PC-3 (cell line): Measurements from ENCODE around the gene RAB40C. TPM values are rescaled to one million over a fixed set of nuclear protein-coding genes. Genes with fewer than 3 reads are reported as not detected.

Source experiments
- ATAC-seq: fragments of 200-7000 bp; cut with Tn5 transposase; 2 replicates; pipeline ENCODE4 v1.9.1; 2020; ENCODE audit warnings: mild to moderate bottlenecking, moderate library complexity
- BruUV-seq: library from RNA; stranded (reverse); fragments of 400-500 nt; replicated peaks from 2 replicates; lab custom pipeline; 2021; lab: Mats Ljungman, UMichigan
- CTCF ChIA-PET: fragments of 300-600 bp; sonication (Branson Sonifier 250); formaldehyde crosslinking; loops from one replicate; lab custom pipeline; 2022; ENCODE audit warnings: antibody characterized with exemption; lab: Charles Lee
- POLR2A ChIA-PET: fragments of 300-600 bp; sonication (Branson Sonifier 250); formaldehyde crosslinking; loops from one replicate; lab custom pipeline; 2022; ENCODE audit warnings: antibody characterized with exemption; ENCODE audit not compliant: unreplicated experiment; lab: Charles Lee
- DNase-seq: peaks from one replicate; pipeline ENCODE4 v3.0.0-alpha.2; 2015
- H2AFZ ChIP-seq: fragments of 300-600 bp; sonication (generic); 2 replicates; pipeline ENCODE4 v1.6.0; 2016; ENCODE audit warnings: antibody characterized with exemption, low read length
- H3F3A ChIP-seq: fragments of 300-600 bp; sonication (generic); one replicate; pipeline ENCODE4 v1.6.0; 2017; ENCODE audit warnings: antibody characterized with exemption, low read length, control low read depth, mild to moderate bottlenecking; ENCODE audit not compliant: unreplicated experiment
- H3K27ac ChIP-seq: fragments of 300-600 bp; sonication (generic); 2 replicates; pipeline ENCODE4 v1.5.1; 2016; ENCODE audit warnings: mild to moderate bottlenecking, low read length
- H3K27me3 ChIP-seq: fragments of 300-600 bp; sonication (generic); 2 replicates; pipeline ENCODE4 v1.6.1; 2016; ENCODE audit warnings: low read length, mixed read lengths
- H3K36me3 ChIP-seq: fragments of 300-600 bp; sonication (generic); 2 replicates; pipeline ENCODE4 v1.6.1; 2016; ENCODE audit warnings: low read depth, mixed run types, low read length, mixed read lengths
- H3K4me1 ChIP-seq: fragments of 300-600 bp; sonication (generic); 2 replicates; pipeline ENCODE4 v1.5.1; 2016; ENCODE audit warnings: low read length; ENCODE audit not compliant: insufficient read depth
- H3K4me2 ChIP-seq: fragments of 300-600 bp; sonication (generic); 2 replicates; pipeline ENCODE4 v1.6.0; 2016; ENCODE audit warnings: low read length
- H3K4me3 ChIP-seq: fragments of 300-600 bp; sonication (generic); 2 replicates; pipeline ENCODE4 v1.5.1; 2016; ENCODE audit warnings: mild to moderate bottlenecking, low read length, mixed read lengths
- H3K79me2 ChIP-seq: fragments of 300-600 bp; sonication (generic); 2 replicates; pipeline ENCODE4 v1.6.1; 2017; ENCODE audit warnings: low read length, mixed read lengths
- H3K9ac ChIP-seq: fragments of 300-600 bp; sonication (generic); 2 replicates; pipeline ENCODE4 v1.6.0; 2016; ENCODE audit warnings: mild to moderate bottlenecking, low read length
- H3K9me2 ChIP-seq: fragments of 300-600 bp; sonication (generic); replicated peaks from 2 replicates; pipeline ENCODE4 v1.6.1; 2016; ENCODE audit warnings: mixed run types, low read length, mixed read lengths
- H3K9me3 ChIP-seq: fragments of 300-600 bp; sonication (generic); 2 replicates; pipeline ENCODE4 v1.6.1; 2016; ENCODE audit warnings: low read length, mixed read lengths
- H4K20me1 ChIP-seq: fragments of 300-600 bp; sonication (generic); 2 replicates; pipeline ENCODE4 v1.6.1; 2016; ENCODE audit warnings: low read length, mixed read lengths
- CTCF ChIP-seq: fragments of 300-600 bp; sonication (generic); conservative IDR thresholded peaks from 2 replicates; pipeline ENCODE4 v1.5.1; 2017; ENCODE audit warnings: antibody characterized with exemption, low read depth, mild to moderate bottlenecking, low read length
- EZH2 ChIP-seq: fragments of 300-600 bp; sonication (generic); IDR thresholded peaks from one replicate; pipeline ENCODE4 v1.6.1; 2017; ENCODE audit warnings: antibody characterized with exemption, mild to moderate bottlenecking, low read length; ENCODE audit not compliant: unreplicated experiment
- EZH2phosphoT487 ChIP-seq: fragments of 300-600 bp; sonication (generic); IDR thresholded peaks from 2 replicates; pipeline ENCODE4 v1.6.1; 2018; ENCODE audit warnings: mild to moderate bottlenecking, antibody characterized with exemption, low read length, borderline replicate concordance
- intact Hi-C: fragments of 100-400 bp; cut with micrococcal nuclease; formaldehyde crosslinking; loops from 2 replicates; pipeline ENCODE4 v1.9.0; 2023
- total RNA-seq: library from RNA; depleted of rRNA; stranded (reverse); fragments of >200 nt; gene quantifications from 2 replicates; pipeline ENCODE4 v1.2.3, GENCODE V29; 2014

Gene RAB40C
- total RNA-seq, 1 experiment from 2014 or later: 19.5 TPM

GRCh38 chr16:670485-671352 is 80.9 kb downstream of the RAB40C start:
- H3K9ac ChIP-seq: no peak overlapping the region
- no peaks in the 10 kb centered on the region for H4K20me1 ChIP-seq
- DNase-seq (no peak), ATAC-seq (no peak)
- H2AFZ ChIP-seq: no peak overlapping the region
- ChIA-PET POLR2A (no interaction called here), CTCF (no interaction called here)
- BruUV-seq: no TSS peak
- TF ChIP-seq EZH2phosphoT487 (no peak), CTCF (no peak), EZH2 (no peak)
- no peaks in the 10 kb centered on the region for H3K27me3 ChIP-seq
- H3K9me3 ChIP-seq: no peaks in the 10 kb centered on the region
- H3K4me3 ChIP-seq: no peak overlapping the region
- no peaks in the 10 kb centered on the region for H3K9me2 ChIP-seq
- peaks cover 22% of the 10 kb centered on the region for H3K79me2 ChIP-seq
- H3K4me2 ChIP-seq: no peak overlapping the region
- no peaks in the 10 kb centered on the region for H3K4me1 ChIP-seq
- no peak overlapping the region for H3K27ac ChIP-seq
- H3F3A ChIP-seq: no peaks in the 10 kb centered on the region
- intact Hi-C loops: no loop called here
- peaks cover 6% of the 10 kb centered on the region; the same call in 1 of the 2 replicates for H3K36me3 ChIP-seq

GRCh38 chr16:671353-672131 is 81.7 kb downstream of the RAB40C start:
- intact Hi-C loops: no loop called here
- Histone ChIP-seq H3K79me2 (peaks cover 22% of the 10 kb centered on the region), H3F3A (no peaks in the 10 kb centered on the region), H3K4me1 (no peaks in the 10 kb centered on the region), H3K9ac (no peak overlapping the region), H3K4me2 (no peak overlapping the region), H3K27me3 (no peaks in the 10 kb centered on the region), H3K9me3 (no peaks in the 10 kb centered on the region), H4K20me1 (no peaks in the 10 kb centered on the region), H3K9me2 (no peaks in the 10 kb centered on the region), H3K36me3 (peaks cover 6% of the 10 kb centered on the region; the same call in 1 of the 2 replicates), H3K27ac (no peak overlapping the region), H2AFZ (no peak overlapping the region), H3K4me3 (no peak overlapping the region)
- no TSS peak for BruUV-seq
- DNase-seq (no peak), ATAC-seq (no peak)
- ChIA-PET CTCF (no interaction called here), POLR2A (no interaction called here)
- TF ChIP-seq EZH2phosphoT487 (no peak), CTCF (no peak), EZH2 (no peak)
